Measurements from ENCODE around the gene UBR4.
A peak's percentile ranks its signal among the peaks of the same experiment; 100 is the strongest.
"Not testable (repeated sequence)": the region's sequence is repeated elsewhere in the genome, so short reads cannot be mapped to it uniquely, and the experiment has no call there.

UBR4 gene

DNA sequence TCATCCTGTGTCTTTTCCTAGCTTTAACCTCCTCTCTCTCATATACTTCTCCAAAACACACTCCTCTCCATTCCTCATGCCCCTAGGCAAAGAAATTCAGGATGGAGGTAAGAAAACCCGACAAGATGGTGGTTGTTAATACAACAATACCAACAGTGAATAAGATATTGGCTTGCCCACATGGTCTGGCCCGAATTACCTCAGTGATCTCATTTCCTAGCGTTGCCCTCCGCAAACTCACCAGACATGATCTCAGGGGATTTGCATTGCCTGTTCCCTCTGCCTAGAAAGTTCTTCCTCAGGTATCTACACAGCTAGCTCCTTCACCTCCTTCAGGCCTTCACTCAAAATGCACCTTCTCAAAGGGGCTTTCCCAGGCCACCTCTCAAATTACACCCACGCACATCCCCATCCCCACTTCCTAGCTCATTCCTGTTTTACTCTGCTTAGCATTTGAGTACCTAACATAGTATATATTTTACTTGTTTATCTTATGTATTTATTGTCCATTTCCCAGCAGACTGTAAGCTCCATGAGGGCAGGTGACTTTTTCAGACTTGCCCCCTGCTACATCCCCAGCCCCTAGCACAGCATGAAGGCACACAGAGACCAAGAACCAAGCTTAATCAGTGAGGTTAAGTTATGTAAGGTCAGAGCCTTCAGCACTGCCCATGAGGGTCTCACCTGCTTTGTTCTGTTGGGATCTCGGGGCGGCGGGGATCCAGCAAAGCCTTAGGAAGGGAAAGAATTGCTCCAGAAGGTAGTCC, 10.2 kb upstream of the UBR4 start:
- DNase-seq (ENCODE audit: low read depth), result no peak

DNA sequence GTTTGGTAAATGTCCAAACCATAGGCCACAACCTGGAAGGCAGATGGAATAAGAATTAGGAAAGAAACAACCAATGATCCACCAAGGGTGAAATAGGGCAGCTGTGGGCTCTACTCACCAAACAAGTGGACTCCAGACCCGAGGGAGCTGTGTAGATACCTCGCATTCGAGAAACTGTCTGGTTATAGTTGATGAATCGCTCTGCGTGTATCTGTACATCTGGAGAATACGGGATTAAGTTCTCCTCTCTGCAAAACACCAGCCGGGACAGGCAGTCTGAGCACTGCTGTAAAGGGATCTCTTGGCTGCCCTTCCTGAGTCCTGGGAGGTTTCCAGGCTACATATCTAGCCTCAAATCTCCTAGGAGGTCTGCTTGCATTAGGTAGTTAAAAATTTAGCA, 9.4 kb upstream of the UBR4 start:
- no peak for DNase-seq (ENCODE audit: low read depth)

DNA sequence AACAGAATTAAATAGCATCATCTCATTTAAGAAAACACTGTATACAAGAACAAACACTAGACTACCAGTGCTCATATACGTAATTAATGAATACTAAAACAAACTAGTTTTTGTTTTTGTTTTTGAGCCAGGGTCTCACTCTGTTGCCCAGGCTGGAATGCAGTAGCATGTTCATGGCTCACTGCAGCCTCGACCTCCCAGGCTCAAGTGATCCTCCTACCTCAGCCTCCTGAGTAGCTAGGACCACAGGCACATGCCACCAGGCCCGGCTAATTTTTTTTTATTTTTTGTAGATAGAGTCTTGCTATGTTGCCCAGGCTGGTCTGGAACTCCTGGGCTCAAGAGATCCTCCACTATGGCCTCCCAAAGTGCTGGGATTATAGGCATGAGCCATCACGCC, 6.5 kb upstream of the UBR4 start:
- DNase-seq (ENCODE audit: low read depth), result not testable (repeated sequence)

GRCh38 chr1:19213580-19213979, 3.5 kb upstream of the UBR4 start:
- no peak for DNase-seq (ENCODE audit: low read depth)

DNA sequence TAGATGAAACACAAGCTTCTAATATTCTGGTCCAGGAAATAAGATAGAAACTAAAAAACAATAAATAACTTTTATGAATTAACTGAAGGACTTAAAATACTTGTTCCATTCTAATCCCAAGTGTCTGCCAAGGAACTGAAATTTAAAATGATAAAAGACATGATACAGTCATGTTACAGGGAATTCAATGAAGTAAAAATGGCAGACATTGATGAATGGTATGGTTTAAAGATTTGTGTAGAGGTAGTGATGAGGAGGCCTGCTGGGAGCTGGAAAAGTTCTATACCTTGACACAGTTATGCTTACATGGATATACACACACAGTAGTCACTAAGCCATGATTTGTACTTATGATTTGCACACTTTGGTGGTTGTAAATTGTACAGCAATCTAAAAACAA, 2.1 kb upstream of the UBR4 start:
- no peak for DNase-seq (ENCODE audit: low read depth)

DNA sequence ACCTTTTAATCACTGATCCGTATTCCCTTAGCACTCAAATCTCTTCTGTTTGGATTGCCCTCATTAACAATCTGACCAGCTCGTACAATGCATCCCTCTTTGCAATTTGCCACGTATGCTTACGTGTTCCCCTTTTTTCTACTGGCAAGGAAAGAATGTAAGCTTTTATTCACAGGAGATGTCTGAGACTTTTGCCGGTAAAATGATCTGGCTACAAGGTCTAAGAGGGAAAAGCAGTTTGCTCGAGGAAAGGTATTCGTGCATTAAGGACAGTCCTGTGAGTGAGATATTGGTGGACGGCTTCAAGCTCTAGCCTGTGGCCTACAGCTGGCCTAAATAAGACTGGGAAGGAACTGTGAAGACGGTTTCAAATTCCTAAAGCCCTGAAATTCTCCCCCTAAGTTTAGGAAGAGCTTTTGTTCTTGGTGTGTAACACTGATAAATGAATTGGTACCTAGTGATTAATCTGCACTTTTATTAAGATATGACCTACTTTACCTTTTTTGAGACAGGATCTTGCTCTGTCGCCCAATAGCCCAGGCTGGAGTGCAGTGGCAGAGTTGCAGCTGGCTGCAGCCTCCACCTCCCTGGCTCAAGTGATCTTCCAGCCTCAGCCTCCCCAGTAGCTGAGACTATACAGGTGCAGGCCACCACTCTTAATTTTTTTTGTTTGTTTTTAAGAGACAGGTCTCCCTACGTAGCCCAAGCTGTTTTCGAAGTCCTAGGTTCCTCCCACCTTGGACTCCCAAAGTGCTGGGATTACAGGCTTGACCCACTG, 895 bp upstream of the UBR4 start:
- DNase-seq (ENCODE audit: low read depth), result peak; percentile 28

- peak; percentile 75 for DNase-seq (ENCODE audit: low read depth)
Observed at GRCh38 chr1:19209439-19209989, 552 bp downstream of the UBR4 start.

DNA sequence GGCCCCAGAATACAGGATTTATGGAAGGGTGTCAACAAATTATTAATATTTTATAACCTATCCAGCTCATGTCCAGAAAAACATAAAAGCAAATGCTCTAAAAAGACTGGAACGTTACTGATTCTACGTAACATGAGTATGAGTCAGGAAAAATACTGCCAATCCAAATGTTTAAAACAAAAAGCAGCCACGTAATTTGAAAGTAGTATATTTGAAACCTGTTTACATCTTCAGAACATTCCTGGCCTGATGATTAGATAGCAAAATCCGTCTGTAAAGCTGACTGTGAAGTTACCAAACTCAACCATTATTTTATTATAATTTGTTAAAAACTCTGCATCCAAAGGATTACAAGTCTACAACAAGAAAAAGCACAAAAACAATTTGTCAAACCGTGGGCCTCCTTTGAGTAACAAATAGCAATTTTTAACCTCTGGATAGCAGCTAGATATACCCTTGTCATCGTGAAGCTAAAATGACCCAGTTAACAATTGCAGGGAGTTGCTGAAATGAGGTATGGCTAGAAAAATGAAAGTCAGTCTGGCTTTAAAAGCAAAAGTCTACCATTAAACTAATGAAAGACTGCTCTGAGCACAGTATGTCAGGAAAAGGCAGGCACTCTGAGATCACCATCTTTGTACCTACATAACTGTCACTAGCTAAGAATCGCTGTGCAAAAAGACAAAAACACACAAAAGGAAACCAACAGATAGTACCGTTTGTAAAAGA, 1.2 kb downstream of the UBR4 start:
- DNase-seq (ENCODE audit: low read depth), result peak; percentile 75

DNA sequence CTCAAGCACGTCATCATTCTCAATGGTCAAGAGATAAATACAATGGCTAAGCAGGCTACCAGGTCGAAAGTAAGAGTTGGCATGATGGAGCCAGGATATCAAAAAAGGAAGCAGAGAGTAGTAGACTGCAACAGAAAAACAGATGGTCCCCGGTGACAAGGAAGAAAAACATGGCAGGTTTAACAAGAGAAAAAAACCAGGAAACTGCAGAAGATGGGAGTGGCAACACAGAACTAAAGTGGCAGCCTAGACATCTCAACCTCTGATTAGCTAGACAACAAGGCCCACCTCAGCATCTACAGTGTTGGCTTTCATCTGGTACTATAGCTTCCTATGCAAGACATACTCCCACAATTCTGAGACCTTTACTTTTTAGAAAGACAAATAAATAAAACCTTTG, 3.1 kb downstream of the UBR4 start:
- no peak for DNase-seq (ENCODE audit: low read depth)

- DNase-seq (ENCODE audit: low read depth), result no peak
Observed at GRCh38 chr1:19205845-19206244, 4.2 kb downstream of the UBR4 start.

DNA sequence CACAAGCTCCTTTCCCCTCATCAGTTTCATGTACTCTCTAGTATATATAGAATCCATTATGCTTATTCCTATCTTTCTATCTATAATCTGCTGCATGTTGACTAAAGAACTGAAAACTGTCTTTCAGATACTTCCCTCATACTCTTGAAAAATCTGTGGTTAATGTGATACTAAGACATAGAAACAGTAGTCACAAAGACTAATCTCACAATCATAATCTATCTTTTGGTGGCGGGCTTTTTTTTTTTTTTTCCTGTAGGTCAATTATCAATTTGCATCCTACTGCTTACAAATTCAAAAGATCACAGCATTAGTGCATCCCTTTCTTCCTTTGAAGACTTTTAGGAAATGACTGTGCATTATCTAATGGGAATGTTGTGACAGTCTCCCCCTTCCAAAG, 4.7 kb downstream of the UBR4 start:
- no peak for DNase-seq (ENCODE audit: low read depth)

GRCh38 chr1:19204446-19205266, 5.4 kb downstream of the UBR4 start:
- DNase-seq (ENCODE audit: low read depth), result peak; percentile 38

DNA sequence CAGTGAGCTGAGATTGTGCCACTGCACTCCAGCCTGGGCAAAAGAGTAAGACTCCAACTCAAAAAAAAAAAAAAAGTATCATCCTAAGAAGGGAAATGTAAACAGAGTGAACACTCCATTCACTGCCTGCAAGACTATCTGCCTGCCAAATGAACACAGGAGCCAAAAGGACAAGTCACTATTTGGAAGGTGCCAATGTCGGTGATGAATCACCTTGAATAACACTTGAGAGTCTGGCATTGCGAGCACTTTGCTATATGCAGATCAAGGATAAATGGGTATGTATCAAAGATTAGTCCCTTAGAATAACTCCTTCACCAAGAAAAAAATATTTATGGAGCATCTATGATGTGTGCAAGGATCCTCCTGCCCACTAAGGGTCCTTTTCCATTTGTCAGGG, 6.6 kb downstream of the UBR4 start:
- DNase-seq (ENCODE audit: low read depth), result peak; percentile 72

GRCh38 chr1:19202396-19202795, 7.7 kb downstream of the UBR4 start:
- DNase-seq (ENCODE audit: low read depth), result no peak

- DNase-seq (ENCODE audit: low read depth), result no peak
Observed at GRCh38 chr1:19199969-19200604, 10.0 kb downstream of the UBR4 start.

GRCh38 chr1:19199329-19199968, 10.6 kb downstream of the UBR4 start:
- no peak for DNase-seq (ENCODE audit: low read depth)

GRCh38 chr1:19198820-19199219, 11.2 kb downstream of the UBR4 start:
- no peak for DNase-seq (ENCODE audit: low read depth)

- no peak for DNase-seq (ENCODE audit: low read depth)
Observed at GRCh38 chr1:19197845-19198244, 12.2 kb downstream of the UBR4 start.

DNA sequence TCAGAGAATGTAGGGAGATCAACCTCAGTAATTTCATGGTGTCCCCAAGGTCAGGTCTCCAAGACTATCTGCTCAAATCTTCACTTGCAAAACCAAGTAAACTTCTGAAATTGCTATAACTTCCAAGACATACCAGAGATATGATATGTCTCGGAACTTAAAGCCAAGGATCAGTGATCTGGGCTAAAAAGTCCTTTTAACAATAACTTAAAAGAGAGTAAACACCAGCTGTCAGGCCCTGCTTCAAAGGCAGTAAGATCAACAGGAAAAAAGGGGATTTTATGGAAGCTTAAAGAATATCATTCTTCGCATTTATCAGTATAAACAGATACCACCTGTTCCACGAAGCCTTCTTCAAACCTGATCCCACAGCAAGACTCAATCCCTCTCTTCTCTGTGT, 13.7 kb downstream of the UBR4 start:
- DNase-seq (ENCODE audit: low read depth), result no peak

DNA sequence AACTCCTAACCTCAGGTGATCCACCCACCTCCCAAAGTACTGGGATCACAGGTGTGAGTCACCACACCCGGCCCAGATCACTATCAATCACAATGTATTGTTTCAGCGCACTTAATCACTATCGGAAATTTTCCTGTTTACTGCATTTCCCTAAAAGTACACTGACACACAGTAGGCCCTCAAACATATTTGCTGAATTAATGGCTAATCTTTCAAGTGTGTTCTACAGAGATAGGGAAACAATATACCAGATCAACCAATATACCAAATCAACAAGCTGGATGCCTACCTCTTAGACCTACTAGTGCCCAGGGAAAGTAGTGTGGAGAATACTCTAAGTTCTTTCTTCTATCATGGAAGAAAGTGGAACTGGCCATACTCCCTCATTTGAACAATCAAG, 17.1 kb downstream of the UBR4 start:
- DNase-seq (ENCODE audit: low read depth), result no peak

- no peak for DNase-seq (ENCODE audit: low read depth)
Observed at GRCh38 chr1:19191811-19192210, 18.3 kb downstream of the UBR4 start.
